CD4-positive, alpha-beta T cell treated with Interleukin-17A for 4 hours (primary cell): Measurements from ENCODE around the gene PDGFA.
A peak's percentile ranks its signal among the peaks of the same experiment; 100 is the strongest.

Experiments used
- DNase-seq: peaks from one replicate; pipeline ENCODE4 v3.0.0-alpha.2; 2020; ENCODE audit warnings: mixed read lengths

Gene PDGFA

DNA sequence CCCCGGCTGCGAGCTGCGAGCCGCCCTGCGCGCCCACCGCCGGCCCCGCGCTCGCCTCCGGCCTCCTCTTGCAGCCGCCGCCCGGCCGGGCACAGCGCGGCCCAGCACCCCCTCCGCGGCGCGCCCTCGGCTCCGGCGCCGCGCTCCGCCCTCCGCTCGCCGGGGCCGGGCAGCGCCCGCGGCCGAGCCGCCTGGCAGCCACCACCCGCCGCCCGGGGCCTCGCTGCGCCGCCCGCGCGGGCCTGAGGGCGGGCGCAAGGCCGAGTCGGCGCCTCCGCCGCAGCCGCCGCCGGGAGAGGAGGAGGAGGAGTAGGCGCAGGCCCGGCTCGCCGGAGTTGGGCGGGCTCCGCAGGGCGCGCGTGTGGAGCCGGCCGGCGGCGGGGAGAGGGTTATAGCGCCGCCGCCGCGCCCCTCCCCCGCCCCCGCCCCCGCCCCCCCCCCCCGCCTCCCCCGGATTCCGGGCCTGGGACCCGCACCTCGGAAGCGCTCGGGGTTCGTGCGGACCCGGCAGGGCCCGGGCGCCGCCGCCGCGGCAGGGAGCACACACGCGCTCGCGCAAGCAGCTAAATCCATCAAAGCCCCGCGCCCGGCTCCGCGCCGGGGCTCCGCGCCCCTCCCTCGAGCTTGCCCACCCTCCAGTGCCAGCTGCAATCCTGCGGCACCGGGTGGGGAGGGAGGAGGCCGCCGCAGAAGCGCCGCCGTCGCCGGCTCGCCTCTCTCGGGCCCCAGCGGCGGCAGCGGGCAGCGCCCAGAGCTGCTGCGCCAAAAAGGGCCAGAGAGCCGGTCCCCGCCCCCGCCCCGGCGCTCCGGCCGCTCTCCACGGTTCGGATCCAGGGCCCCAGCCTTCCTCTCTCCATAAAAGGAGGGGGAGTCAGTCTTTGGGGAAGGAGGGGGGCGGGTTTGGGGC is at the start of gene PDGFA:
TSS of gene PDGFA (minus strand) at position 363 of the 907 bp plus-strand sequence. CDS start 845 bp downstream, outside the sequence.
- peak; percentile 20 for DNase-seq

DNA sequence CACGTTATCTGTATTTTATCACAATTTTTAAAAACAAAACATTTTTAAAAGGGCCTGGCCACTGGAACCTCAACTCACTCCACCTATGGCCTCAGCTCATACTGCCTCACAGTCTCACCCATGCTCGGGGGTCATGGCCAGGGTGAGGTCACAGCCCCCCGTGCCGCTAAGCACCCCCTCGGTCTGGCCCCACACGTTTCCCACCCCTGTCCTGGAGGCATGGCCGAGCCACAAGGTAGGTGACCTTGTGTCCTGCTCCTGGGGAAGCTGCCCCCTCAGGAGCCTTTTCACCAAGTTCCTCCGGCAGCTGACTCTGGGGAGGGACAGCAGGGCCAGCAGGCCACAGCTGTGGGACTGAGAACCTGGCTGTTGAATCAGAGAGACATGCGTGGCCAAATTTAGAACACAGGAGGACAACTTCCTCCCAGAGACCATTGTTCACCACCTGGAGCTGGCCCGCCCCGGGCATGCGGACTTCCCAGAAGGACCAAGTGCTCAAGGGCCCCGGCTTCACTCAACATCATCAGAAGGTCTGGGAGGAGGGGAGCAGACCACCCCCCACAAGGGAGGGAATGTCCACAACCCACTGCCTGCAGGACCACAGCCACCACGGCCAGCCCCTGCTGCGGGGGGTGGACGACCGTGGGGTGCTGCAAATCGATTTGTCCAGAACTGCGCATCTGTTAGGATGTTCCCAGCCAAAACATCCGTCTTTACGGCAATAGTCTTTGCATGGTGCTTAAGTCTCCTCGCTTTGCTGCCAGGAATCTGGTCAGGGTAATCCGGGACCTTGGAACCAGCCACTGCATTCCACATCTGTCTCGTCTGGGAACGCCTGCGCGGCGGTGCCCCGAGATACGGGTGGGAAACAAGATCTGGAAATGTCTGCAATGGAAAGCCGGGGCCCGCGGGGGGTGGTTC is 48.6 kb upstream of the PDGFA start:
- DNase-seq, result no peak

GRCh38 chr7:567305-567883 is 47.7 kb upstream of the PDGFA start:
- DNase-seq, result no peak

GRCh38 chr7:566100-566499 is 46.5 kb upstream of the PDGFA start:
- no peak for DNase-seq

DNA sequence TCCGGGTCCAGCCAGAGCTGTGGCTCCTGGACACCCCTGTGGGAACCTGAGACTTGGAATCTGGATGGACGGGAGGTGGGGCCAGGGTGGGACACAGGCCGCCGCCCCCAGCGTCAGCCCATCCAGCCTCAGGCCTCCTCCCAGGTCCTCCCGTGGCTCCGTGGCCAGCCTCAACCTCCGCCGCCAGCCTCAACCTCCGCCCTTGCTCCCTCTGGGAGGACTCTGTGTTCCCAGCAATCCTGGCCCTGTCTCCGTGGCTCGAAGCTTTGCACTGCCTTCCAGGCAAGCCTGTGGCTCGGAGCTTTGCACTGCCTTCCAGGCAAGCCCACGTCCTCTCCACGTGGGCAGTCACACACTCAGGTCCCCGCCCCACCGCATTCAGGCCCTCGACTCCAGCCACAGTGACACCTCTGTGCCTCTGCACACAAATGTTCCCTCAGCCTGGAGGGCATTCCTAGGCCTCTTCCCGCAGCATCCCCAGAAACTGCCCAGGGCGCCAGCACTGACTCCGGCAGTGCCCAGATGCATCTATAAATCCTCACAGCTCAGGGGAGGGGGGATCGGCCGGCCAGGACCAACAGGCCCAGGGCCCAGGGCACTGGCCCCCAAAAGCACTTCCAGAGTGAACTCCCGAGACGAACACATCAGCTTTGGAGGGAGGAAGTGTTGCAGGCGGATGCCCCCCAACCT is 44.7 kb upstream of the PDGFA start:
- DNase-seq, result no peak

GRCh38 chr7:563629-564170 is 44.1 kb upstream of the PDGFA start:
- no peak for DNase-seq

DNA sequence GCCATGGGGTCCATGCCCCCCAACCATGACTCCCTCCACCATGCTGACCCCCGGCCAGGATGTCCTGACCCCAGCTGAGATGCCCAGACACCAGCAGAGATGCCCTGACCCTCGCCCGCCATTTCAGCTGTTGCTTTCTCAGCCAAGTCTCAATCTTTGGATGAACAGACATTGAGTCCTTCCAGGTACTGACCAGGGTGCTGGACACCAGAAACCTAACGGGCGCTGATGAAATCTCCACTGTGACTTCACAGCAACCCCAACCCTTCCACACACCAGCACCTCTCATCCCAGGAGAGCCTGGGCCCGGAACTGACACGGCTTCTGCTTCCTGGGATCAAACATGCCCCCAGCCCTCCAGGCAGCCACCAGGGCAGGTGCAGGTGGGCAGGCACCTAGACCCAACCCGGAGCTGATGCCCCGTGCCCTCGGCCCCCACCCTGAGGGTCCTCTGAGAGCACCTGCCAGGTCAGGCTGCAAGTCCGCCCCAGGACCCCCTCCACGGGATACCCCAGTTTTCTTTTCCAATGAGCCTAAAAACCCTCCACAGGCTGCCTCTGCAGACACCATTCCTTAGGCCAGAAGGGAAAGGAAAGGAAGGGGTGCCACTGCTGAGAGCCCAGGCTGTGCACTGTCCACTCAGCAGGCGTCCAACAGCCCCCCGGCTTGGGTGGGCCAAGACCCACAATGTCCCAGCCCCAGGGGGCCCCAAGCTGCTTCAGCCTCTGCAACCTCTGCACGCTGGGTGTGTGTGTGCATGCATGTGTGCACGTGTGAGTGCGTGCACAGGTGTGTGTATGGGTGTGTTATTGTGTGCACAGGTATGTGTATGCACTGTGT is 43.4 kb upstream of the PDGFA start:
- no peak for DNase-seq

GRCh38 chr7:562374-562675 is 42.7 kb upstream of the PDGFA start:
- no peak for DNase-seq

GRCh38 chr7:561631-562373 is 42.2 kb upstream of the PDGFA start:
- DNase-seq, result no peak

DNA sequence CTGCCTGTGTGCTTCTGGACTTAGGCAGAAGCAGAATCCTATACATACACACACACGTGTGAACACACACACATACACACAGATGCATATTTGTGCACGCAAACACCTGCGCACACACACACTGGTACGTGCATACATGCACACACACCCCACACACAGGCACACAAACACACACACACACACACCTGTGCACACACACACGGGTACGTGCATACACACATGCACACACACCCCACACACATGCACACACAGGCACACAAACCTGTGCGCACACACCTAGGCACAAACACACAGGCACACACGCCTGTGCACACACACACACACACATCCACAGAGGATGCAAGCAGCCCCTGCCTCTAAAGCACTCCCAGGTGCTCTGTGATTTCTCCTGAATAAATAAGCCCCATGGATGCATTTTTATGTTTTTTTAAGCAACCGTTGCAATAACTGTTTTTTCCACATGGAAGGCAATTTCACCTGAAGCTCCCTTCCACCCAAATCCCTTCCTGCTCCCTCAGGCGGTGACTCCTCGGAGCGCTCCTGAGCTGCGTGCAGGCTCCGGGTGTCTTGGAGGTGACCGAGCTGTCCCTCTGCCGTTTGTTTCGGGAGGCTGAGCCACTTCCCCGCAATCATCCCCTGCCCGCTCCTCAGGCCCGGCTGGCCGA is 41.5 kb upstream of the PDGFA start:
- no peak for DNase-seq

DNA sequence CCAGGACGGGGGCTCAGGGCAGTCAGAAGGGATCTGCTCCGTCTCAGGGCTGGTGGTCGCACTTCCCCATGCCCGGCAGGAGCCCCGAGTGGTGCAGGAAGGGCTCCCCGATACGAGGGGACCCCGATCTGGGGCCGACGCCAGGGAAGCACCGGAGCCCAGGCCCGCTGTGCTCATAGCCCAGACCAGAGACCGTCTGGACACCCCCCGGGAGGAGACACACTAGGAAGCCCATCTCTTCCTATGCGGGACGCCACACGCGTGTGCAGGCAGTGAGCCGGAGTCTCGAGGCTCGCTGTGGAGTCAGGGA is 39.7 kb upstream of the PDGFA start:
- no peak for DNase-seq

DNA sequence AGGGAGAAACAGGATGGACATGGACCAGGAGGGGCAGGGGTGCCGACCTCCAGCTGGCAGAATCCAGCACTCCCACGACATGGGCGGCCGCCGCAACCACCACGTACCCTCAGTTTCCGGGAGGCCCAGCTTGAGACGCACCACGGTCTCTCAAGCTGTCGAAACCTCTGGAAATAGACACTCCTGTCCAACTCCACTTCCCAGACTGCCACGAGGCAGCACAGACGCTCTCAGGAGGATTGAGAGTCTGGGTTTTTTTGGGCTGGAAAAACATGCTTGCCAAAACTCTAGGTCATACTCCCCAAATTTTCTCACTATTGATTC is 37.9 kb upstream of the PDGFA start:
- DNase-seq, result no peak

GRCh38 chr7:556837-557557 is 37.4 kb upstream of the PDGFA start:
- no peak for DNase-seq

GRCh38 chr7:556291-556826 is 36.7 kb upstream of the PDGFA start:
- no peak for DNase-seq

GRCh38 chr7:555551-556160 is 36.0 kb upstream of the PDGFA start:
- no peak for DNase-seq

DNA sequence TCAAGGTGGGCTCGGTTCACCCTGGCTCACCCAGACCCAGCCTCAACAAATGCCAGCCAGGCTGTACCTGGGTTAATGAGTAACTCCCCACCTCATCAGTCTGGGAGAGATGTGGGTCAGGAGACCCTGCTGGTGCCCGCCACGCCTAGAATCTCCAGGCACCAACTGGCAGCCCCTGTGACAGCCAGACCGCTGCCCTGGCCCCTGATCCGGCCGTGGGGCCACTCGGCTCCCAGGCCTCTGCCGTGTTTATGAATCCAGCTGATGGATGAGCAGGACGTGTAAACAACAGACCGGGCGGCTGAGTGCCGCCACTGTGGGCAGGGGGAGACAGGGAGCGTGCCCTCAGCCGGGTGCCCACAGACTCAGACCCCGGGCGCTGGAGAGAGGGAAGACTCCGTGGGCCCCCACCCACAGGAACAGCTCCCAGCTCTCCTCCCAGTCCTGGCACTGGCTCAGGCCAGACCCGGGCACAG is 34.0 kb upstream of the PDGFA start:
- DNase-seq, result no peak

GRCh38 chr7:552868-553635 is 33.4 kb upstream of the PDGFA start:
- no peak for DNase-seq
